Measurements from ENCODE around the gene CCR5AS.

GRCh38 chr3:46429671-46430070 is 22.8 kb upstream of the CCR5AS start:
- TF ChIP-seq CTCF (IDR thresholded peaks at IDR 0.05), result no peak
- TF ChIP-seq POLR2A (IDR thresholded peaks at IDR 0.05), result no peak
